H1 (cell line): ENCODE results near the gene MMP7. TPM values are rescaled to one million over a fixed set of nuclear protein-coding genes. Genes with fewer than 3 reads are reported as not detected.

Experiments
- CHD2 ChIP-seq: IDR thresholded peaks from 2 replicates; pipeline ENCODE4 v1.6.1; 2012; ENCODE audit warnings: low read length, improper control_type of control experiment
- E2F6 ChIP-seq: IDR thresholded peaks from 2 replicates; pipeline ENCODE4 v1.6.1; 2012; ENCODE audit warnings: inconsistent platforms
- RNF2 ChIP-seq: fragments of 200-900, 300-1000 bp; sonication (generic); IDR thresholded peaks from 2 replicates; pipeline ENCODE4 v1.7.1; 2016; ENCODE audit warnings: borderline replicate concordance, low read depth, mild to moderate bottlenecking, antibody characterized with exemption, low read length; ENCODE audit not compliant: poor library complexity, severe bottlenecking; ENCODE audit errors: missing control alignments
- SP4 ChIP-seq: IDR thresholded peaks from 2 replicates; pipeline ENCODE4 v1.6.1; 2012; ENCODE audit warnings: low read length, inconsistent platforms
- TBP ChIP-seq: IDR thresholded peaks from 2 replicates; pipeline ENCODE4 v1.6.1; 2011; ENCODE audit warnings: low read depth, low read length, improper control_type of control experiment
- polyA plus RNA-seq, 7 experiments: library from polyadenylated mRNA; depleted of rRNA in 3 of 7; stranded (reverse) in 5 of 7; unstranded in 2 of 7; fragments of >200 nt in 5 of 7; fragments of 200-250 nt in 2 of 7; gene quantifications; 1 replicate in 5 of 7; 2 replicates in 1 of 7; 4 replicates in 1 of 7; pipeline versions ENCODE4 v1.2.1 to v1.2.3, GENCODE V29; 2011 to 2013; ENCODE audit warnings: missing spikeins in 2 of 7, mixed read lengths in 2 of 7
- total RNA-seq: library from RNA; stranded (reverse); fragmentation: NEBNext Ultra II Directional; extraction: Animal tissue kit (Norgen Biotek cat#: 25700); gene quantifications from 2 replicates; pipeline ENCODE4 v1.2.1, GENCODE V29; 2021

MMP7 gene
- total and polyA plus RNA-seq, 2 of the 8 experiments (the other 6 are each of a cell fraction or from before 2014, with no cell fraction given), result not detected

DNA sequence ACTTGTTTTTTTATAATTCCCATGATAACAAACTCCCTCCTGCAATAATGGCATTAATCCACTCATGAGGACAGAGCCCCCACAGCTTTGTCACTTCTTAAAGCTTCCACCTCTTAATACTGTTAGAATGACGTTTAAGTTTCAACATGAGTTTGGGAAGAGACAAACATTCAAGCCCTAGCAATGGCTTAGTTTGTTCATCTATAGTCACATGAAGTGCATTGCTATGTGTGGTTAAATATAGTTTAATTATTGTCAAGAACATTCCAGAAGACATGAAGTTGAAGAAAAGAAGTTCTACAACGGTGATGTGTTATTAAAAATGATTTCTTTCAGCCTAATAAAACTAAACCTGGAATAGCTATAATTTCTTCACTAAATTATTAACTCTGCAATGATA is 30.6 kb downstream of the MMP7 start (continued):
- TF ChIP-seq E2F6 (no peak), TBP (no peak), SP4 (no peak), CHD2 (no peak), RNF2 (no peak)
- TF ChIP-seq, all 59 proteins: peak for 0
